ENCODE results near the gene SPTLC1.
A peak's percentile ranks its signal among the peaks of the same experiment; 100 is the strongest.

Gene SPTLC1

DNA sequence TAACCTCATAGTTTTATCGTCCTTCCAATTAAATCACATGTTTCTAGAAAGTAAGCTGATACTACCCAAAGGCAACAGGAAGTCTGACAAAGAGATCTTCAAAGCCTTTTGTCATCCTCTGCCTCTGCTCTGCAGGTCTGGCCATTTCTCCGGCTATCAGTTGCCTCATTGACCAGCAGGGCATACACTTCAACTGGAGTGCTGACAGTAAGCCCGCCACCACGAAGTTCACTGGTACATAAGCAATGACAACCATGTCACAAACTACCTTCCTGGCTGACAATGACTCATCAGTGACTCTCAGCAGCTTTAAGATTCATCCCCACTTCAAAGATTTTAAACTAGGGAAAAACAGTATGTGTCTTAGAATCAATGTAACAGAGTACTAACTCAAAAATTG lies 20.6 kb downstream of the SPTLC1 start:
- DNase-seq (ENCODE audit: low spot score) = peak; percentile 16

DNA sequence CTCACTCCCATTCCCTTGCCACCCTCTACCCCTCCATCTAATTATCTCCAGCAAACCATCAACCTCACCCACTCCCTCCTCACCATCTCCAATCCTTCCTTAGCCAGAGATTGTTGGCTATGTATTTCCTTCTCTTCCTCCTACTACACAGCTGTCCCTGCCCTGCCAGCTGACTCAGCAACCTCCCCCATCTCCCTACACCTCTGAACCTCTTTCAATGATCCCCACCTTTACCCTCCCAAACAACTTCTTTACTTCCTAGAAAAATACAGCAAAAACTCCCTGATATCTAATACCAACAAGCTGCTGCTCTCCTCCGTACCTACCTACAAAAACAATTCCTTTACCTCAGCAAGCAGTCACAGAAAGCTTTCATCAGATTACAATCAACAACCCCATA lies 37.3 kb downstream of the SPTLC1 start:
- DNase-seq (ENCODE audit: low spot score) = no peak

DNA sequence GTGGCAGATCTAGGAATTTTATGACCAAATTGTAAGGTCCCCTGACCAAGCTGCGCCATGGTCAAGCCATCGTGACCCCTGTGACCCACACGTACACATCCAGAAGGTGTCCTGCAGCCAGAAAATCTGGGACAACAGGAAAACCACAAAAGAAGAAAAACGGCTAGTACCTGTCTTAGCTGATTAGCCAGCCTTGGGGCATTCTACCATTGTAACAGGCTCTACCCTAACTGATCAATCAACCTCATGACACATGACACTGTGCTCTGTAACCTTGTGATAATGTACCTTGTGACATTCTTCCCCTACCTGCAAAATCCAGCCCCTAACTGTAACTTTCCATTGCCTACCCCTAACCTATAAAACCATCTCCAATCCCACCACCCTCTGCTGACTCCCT lies 43.6 kb downstream of the SPTLC1 start:
- no peak for DNase-seq (ENCODE audit: low spot score)

DNA sequence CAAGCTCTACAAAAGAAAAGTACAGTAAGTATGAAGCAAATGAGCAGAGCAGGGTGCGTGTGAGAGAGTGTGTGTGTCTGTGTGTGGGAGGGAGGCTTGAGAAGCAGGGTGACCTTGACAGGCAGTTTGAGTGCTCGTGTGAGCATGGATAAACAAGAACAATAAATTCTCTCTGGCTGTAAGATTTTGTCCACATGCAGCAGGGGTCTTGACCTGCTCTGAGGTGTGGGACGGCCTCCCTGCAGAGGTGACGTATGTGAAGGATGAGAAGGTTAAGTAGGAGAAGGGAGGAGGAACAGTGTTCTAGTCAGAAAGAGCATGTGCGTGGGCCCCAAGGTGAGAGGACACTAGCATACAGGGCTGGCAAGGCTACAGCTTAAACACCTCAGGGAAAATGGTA lies 49.0 kb downstream of the SPTLC1 start:
- no peak for DNase-seq (ENCODE audit: low spot score)

DNA sequence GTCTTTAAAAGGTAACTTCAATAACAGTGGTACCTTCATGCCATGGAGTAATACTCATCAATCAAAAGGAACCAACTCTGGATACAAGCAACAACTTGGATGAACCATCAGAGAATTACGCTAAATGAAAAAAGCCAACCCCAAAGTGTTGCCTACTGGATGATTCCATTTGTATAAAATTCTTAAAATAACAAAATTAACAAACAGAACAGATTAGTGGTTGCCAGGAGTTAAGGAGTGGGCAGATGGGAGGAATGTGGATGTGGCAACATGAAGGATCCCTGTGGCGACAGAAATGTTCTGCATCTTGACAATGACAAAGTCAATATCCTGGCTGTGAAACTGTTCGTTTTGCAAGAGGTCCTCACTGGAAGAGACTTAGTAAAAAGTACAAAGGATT lies 50.5 kb downstream of the SPTLC1 start:
- DNase-seq (ENCODE audit: low spot score) = no peak

DNA sequence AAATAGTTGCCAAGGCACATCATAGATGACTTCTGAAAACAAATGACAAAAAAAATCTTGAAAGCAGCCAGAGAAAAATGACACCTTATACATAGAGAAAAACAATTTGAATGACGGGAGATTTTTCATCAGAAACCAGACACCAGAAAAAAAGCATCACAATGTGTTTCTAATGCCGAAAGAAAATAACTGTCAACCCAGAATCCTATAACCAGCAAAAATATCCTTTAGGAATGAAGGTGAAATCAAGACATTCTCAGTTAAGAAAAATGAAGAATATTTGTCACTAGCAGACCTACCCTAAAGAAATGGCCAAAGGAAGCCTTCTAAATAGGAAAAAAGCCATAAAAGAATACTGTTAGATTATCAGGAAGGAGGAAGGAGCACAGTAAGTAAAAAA lies 54.0 kb downstream of the SPTLC1 start:
- DNase-seq (ENCODE audit: low spot score) = no peak

DNA sequence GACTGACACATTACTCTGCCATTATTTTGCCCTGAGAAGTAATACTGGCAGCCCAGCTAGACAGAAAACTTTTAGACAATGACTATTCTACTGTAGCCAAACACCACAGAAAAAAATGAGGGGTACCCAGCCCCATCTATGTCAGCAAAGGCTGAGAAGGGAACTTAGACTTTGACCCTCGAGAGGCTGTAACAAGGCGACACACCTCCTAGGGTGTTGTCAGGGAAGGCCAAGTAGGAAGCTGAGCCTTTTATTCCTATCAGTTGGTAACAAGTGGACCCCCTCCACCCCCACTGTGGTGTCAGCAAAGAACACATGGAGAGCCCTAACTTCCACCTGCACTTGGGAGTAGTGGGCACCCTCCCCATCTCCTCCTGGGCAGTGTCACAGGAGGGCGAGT lies 55.6 kb downstream of the SPTLC1 start:
- no peak for DNase-seq (ENCODE audit: low spot score)

DNA sequence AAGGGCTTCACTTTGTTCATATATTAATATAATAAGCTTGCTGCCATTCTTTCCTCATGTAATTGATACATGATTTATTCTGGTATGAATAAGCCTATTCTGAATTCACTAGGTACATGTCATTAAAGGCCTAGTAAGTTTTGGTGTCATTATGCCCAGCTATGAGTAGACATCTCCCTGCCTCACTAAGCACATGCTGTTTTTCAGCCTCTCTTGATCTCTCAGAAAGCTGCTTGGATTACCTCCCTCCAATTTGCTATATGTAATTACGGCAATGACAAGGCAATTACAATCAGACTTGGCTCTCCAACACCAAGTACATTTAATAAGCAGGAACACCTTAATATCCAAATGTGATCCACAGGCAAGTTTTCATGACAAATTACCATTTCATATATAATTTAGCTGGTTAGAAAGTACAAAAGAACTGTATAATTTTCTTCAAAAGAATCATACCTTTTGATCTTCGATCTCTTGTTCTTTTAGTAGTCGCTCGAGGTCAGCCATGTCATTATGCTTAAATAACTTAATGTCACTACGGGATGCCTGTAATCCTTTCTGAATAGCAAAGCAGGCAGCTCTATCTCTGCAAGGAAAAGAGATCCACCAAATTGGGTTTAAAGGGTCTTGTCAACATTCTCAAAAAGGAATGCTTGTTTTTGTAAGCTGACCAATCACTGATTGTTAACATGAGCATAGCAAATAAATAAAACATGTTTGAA lies 56.3 kb downstream of the SPTLC1 start:
- no peak for DNase-seq (ENCODE audit: low spot score)

DNA sequence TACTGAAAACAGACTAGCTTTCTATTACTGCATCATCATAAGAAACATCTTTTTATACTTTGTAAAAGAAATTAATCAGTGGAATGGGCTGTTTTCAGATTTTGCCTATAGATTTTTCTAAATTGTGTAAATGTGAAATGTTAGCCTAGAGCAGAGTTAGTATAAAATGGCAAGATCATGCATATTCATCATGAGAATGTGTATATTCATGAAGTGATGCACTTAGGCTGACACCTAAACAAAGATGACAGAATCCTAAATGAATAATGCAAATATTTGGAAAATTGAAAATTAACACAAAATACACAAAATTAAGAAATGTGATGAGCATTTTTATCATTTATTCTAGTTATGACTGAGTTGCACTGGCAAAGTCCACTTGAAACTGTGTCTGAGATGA lies 57.2 kb downstream of the SPTLC1 start:
- no peak for DNase-seq (ENCODE audit: low spot score)

DNA sequence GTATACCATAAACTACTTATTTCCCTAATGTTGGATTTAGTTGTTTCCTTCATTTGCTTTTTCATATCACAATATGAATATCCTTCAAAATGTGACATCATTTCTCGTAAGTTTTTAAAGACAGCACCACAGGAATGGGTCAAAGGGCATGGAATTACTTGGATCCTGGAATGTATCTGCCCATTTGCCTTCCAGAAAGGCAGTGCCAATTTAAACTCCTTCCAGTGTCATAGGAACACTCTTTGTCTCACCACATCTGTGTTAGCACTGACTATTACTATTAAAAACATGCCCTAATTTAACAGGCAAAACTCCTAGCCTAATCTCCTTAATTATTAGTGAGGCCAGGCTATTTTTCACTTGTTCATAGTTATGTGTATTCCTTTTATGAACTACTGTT lies 58.0 kb downstream of the SPTLC1 start:
- no peak for DNase-seq (ENCODE audit: low spot score)

DNA sequence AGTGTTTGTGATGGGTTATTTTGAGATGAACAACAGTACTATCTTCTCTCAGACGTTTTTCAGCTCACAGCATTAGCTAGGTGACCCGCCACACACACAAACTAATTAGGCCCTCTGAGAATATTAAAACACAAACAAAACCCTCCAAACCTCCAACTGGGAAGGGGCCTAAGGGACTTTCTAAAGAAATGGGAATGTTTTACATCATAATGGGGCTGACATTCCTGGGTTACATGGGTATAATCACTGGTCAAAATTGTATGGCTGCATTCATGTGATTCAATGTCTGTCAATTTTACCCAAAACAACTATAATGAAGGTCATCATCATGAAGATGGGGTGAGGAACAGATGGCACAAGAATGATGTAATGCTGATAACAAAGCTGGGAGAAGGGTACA lies 59.6 kb downstream of the SPTLC1 start:
- no peak for DNase-seq (ENCODE audit: low spot score)

DNA sequence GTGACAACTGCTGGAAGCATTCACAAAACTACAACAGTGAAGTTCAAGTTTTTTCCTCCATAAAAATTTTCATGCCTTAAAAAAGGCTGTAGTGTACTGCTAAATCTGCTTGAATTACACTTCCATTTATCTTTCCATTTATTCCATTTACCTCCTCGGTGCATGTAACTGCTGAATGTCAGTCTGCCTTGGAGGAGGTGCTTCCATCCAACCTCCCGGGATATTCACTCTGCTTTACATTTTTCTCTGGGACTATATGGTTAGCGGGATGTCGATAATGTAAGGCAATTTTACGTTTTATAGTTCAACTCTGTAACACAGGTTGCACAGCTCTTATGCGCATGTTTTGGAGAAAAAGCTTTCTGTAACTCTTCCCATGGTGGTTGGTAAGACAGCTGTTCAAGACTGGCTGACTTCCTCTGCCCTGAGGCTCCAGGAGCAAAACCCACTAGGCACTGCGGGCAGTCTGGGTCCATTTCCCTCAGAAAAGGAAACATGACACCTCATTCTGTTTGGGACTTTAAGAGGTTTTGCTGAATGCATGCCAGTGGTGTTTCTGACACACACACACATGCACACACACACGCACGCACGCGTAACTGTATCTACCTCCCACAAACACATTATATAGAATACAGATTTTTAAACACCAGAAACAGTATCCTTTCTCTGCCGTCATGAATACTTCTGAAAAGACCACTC lies 66.1 kb downstream of the SPTLC1 start:
- no peak for DNase-seq (ENCODE audit: low spot score)

DNA sequence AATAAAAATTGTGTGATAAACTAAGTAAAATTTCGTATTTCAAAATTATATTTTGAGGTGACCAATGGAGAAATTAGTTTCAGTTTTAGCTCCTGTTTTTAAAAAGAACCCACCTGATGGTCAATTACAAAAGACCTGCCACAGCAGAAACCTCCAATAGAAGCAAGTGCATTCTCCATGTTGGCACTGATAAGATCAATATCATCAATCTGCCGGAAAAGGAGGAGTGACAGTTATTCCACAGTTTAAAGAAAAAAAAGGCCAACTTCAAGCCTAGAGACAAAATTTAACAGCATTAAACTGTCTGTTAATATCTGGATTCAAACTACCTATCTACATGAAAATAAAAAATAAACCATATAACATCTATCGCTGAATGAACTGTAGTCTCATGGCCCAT lies 67.7 kb downstream of the SPTLC1 start:
- no peak for DNase-seq (ENCODE audit: low spot score)

DNA sequence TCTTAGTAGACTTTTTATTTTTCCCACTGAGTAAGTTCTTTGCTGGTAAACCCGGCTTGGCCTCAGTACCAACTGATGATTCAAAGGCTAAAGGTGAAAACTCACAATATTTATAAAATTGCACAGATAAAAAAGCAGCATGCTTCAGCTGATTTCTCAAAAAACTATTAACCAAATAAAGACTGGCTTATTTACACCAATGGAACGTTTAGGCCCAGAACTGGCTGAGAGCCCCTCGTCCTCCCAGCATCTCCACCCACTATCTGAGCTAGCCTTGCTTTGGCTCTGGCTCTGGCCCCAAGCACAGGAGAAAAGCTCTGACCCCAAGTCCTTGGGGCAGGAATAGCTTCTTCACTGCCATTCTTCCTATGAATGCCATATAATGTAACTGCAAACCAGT lies 68.5 kb downstream of the SPTLC1 start:
- DNase-seq (ENCODE audit: low spot score) = no peak

DNA sequence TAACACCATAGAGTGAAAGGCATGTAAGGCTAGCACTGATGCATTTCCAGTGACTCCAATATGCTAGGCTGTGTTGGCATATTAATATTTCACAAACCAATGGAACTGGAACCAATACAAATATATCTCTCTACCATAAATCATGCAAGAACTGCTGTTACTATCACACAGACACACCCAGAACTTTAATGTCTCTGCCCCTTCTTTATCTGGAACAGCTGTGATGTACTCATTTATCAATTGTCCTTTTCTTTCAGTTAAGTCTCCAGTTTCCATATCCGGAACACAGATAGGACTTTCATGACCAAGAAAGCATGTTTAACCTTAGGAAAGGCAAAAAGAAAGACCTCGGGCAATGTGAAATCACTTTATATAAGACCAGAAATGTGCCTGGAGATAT lies 70.3 kb downstream of the SPTLC1 start:
- DNase-seq (ENCODE audit: low spot score) = no peak

DNA sequence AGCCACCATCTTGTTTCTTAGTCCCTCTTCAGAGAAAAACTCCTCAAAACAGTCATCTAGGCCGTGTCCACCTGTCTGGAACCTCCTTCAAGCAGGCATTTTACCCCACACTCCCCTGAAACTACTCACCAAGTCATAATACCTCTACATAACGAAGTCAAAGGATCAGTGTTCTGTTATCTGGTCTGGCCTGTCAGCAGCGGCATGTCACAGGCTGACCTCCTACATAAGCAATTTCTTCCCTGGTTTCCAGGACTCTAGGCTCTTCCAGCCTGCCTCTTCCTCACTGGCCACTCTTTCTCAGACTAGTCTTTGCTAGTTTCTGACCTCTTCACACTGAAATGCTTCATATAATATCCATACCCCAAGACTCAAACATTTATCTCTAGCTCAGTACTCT lies 72.2 kb downstream of the SPTLC1 start:
- DNase-seq (ENCODE audit: low spot score) = no peak

DNA sequence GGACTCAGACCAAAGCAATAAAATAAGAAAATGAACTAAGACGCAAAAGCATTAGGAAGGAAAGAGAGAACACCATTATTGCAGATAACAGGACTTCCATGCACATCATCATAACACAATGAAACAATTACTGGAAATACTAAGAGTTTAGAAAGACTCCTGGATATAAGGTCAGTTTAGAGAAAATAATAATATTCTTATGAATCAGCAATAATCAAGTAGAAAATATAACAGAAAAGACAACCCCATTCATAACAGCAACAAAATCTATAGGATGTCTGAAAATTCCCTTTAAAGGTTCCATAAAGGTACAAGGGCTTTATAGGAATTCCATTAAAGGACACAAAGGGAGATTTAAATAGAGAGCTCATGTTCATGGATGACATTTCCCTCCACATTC lies 73.0 kb downstream of the SPTLC1 start:
- no peak for DNase-seq (ENCODE audit: low spot score)

DNA sequence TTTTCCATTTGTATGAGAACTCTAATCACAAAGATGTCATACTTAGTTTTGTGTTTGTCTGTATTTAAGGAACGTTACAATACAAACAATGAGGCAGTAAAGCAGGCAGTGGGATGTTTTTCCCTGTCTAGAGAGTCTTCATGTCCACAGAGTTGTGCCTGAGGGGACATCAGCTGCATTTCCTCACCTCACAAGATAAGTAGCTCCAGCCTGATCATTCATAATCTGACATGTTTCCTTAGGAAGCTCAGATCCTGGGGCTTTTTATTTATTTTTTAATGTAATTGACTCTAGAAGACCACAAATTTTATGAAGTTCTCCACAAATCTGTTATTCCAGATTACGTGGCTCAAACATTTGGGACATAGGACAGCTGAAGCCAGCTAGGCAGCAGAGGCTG lies 78.5 kb downstream of the SPTLC1 start:
- DNase-seq (ENCODE audit: low spot score) = no peak

DNA sequence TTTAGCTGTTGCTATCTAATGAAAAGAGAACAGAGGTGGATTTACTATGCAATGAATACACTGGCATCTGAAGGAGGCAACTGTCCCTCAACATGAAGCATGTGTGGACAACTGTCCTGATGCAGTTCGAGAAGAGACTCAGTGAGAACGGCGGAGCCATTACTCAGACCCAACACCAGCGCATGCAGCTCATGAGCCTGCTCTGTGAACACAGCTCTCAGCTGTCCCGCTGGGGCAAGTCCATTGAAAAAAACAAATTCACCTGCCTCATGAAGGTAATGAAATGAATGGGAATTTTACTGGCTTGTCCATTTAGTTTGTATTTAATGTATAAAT lies 78.8 kb downstream of the SPTLC1 start:
- no peak for DNase-seq (ENCODE audit: low spot score)

DNA sequence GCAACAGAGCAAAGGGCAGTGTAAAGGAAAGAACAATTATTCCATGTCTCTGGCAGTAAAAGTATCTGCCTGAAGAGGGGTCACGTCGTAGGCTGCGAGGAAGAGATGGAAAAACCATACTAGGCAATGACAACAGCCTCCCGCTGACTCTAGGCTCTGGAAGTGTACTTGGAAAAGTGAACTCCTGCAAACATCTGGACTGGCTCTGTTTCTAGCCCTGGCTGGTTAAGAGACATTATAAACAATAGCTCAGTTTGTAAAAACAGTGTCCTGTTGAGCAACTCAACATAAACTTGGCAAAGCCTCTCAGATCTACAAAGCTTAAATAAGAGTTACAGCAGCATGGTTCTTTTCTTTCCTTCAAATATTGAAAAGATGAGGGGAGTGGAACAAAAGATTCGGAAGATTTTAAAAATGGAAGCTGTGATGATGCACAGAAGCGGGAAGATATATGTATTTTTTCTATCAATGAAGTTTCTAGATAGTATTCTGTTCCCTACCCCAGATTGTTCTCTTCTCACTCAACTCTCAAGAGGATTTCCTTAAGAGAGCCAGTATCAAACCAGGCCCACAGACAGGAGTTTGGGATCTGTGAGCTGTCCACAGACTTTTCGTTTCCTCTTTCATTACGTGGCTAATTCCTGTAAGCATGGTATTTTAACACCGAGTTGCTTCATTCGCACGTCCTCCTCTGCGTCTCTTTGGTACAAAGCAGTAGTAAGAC lies 79.4 kb downstream of the SPTLC1 start:
- DNase-seq (ENCODE audit: low spot score) = no peak

DNA sequence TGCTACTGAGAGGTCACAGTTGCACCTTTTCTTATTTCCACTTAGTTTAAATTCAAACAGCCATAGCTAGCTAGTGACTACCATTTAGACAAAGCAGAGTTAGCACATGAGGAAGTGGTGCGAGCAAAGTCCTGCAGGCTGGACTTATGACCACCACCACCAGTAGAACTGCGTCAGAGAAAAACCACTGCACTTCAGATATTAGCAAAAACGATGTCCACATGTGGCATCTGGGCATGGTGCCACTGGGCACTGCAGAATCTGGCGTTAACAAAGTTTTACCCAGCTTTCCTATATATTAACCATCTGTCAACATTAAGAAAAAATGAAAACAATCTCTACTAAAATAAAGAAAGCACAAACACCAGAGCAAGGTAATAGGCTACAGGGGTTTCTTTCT lies 80.1 kb downstream of the SPTLC1 start:
- DNase-seq (ENCODE audit: low spot score) = no peak

DNA sequence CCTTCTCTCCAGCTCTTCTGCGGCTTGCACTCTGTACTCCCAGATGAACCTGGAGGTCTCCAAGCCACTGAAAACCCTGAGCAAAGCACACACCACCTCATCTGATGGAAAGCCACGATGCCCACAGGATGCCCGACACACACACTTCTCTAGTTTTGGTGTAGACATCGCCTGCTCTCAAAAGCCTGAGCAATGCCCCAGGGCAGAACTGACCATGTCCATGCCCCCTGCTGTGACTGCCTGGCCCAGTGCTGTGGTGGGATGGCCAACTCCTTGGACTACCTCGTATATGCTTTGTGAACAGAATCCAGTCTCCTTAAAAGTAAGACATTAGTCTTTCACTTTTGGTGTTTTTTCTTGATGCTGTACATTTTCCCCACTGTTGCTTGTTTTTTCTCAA lies 81.2 kb downstream of the SPTLC1 start:
- DNase-seq (ENCODE audit: low spot score) = no peak

DNA sequence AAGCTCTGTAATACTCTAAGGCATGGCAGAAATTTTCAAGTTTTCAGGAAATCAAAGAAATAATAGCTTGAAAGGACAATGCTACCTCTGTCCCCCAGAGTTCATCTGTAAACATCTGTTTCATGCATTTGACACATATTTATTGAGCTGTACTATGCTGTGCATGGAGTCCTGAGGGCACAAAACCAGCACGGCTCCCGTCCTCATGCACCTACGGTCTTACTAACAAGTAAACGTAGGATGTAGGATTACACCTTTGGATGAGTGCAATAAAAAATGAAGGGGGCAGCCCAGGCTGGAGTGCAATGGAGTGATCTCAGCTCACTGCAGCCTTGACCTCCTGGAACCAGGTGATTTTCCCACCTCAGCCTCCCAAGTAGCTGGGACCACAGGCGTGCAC lies 81.9 kb downstream of the SPTLC1 start:
- DNase-seq (ENCODE audit: low spot score) = no peak

DNA sequence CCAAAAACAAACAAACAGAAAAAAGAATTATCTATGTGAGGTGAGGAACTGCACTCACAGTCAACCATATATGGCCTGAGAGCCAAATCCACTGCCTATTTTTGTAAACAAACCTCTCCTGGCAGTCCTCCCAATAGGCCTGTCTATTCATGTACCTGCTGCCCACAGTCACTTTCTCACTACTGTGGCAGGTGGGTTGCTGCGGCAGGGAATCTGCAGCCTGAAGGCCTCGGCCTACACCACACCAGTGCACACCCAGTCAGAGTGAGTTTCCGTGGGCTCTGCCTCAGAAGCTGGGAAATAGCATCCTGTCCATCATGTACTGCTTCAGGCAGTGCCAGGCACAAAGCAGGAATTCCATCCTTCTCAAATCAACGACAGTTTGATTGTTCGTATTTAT lies 82.3 kb downstream of the SPTLC1 start:
- no peak for DNase-seq (ENCODE audit: low spot score)

All from kidney capillary endothelial cell (primary cell).